ES-I3 (cell line): Measurements from ENCODE around the gene SNCA.

Source experiments
- H3K36me3 ChIP-seq: 2 replicates; pipeline ENCODE4 v1.6.1; 2013; ENCODE audit warnings: mild to moderate bottlenecking, low read length, control low read depth, moderate library complexity; ENCODE audit not compliant: insufficient read depth
- H3K4me1 ChIP-seq: 2 replicates; pipeline ENCODE4 v1.6.1; 2013; ENCODE audit warnings: mild to moderate bottlenecking, control low read depth, low read length; ENCODE audit not compliant: insufficient read depth
- H3K9ac ChIP-seq: 2 replicates; pipeline ENCODE4 v1.6.1; 2013; ENCODE audit warnings: low read depth, mild to moderate bottlenecking, low read length, moderate library complexity
- H3K9me3 ChIP-seq: 2 replicates; pipeline ENCODE4 v1.6.1; 2013; ENCODE audit warnings: mild to moderate bottlenecking, low read length, moderate library complexity; ENCODE audit not compliant: control insufficient read depth, insufficient read depth

Gene SNCA

DNA sequence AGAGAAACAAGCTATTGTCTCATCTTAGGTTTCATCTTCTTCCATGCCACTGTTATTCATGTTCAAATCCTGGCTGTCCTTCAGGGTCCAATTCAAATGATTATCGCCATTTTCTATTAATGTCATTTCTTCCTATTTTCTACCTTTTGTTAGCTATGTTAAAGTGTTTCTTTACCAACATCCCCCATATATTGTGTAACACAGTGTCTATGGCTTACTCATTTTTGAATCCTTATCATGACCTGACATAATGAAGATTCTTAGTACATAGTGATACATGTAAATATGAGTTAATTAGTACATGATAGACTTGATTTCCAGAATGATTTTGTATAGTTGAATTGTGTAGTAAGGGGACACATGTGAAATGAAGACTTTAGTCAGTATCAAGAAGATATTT, 152.4 kb downstream of the SNCA start:
- H3K36me3 ChIP-seq = peaks cover 10% of the 10 kb centered on the region; the same call in 1 of the 2 replicates
- peaks cover 6% of the 10 kb centered on the region; the same call in 1 of the 2 replicates for H3K9me3 ChIP-seq
- H3K9ac ChIP-seq = no peak overlapping the region
- no peaks in the 10 kb centered on the region for H3K4me1 ChIP-seq

DNA sequence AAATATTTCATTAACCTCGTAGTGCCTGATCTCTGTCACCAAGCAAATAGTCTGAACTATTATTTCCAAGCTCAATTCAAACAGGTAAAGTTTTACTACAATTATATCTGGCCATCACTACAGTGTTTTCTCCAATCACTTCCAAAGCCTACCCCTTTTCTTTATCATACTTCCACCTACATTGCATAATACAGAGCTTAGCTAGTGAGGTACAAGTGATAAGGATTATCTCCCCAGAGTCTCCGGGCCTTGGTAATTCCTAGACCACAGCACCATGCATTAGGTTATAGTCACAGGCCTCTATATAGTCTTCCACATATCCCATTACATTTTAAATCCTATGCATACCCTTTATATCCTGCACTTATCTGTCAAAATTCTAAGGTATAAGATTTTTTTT, 154.2 kb downstream of the SNCA start:
- Histone ChIP-seq H3K36me3 (peaks cover 10% of the 10 kb centered on the region; the same call in 1 of the 2 replicates), H3K9me3 (no peaks in the 10 kb centered on the region), H3K9ac (peak overlapping the region; percentile 73), H3K4me1 (no peaks in the 10 kb centered on the region)

- Histone ChIP-seq H3K4me1 (no peaks in the 10 kb centered on the region), H3K36me3 (peaks cover 10% of the 10 kb centered on the region; the same call in 1 of the 2 replicates), H3K9ac (peak overlapping the region; percentile 73), H3K9me3 (no peaks in the 10 kb centered on the region)
These were observed 155.3 kb downstream of the SNCA start for GRCh38 chr4:89681671-89682070.

DNA sequence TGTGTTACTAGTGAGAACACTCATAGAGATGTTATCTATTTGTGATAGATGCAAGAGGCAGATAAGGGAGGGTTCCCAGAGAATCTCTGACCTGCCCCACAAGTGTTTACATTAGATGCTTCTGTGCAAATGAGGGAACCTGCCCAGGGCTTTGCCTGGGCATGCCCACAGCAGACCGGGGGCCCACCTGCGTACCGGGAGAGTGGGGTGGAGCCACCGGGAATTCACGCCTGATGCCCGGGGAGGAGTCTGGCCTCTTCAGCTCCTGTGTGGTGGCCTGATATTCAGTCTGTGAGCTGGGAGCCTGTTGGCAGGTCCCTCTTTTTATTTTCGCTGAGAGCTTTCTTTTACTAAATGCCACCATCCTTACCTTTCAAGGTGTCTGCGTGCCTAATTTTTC, 155.7 kb downstream of the SNCA start:
- H3K4me1 ChIP-seq = no peaks in the 10 kb centered on the region
- H3K9ac ChIP-seq = peak overlapping the region; percentile 73
- H3K36me3 ChIP-seq = peaks cover 10% of the 10 kb centered on the region; the same call in 1 of the 2 replicates

DNA sequence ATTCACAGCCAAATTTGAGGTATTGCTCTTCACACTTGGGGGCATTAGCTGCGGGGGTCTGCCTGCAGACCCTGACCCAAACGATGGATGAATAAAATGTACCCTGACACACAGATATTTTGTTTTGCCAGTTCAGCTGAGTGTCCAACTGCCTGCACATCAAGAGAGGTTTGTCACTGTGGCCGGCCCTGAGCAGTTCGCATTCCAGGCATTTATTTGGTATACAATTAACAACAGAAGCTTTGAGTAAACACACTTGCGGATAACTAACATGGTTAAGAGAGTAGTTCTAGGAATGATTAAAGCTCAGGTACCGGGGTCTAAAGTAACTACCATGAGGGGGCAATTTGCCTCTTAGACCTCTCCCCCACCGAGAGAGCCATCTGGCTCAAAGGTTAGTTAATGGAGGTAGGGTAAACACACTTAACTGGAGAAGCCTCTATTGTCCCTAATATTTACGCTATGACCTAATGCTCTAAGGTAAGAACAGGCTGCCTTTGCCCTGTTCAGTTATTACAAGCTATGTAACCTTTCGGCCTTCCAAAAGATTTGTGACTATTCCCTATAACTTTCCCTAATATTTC, 162.0 kb downstream of the SNCA start:
- H3K36me3 ChIP-seq = no peaks in the 10 kb centered on the region; the same call in 1 of the 2 replicates
- no peak overlapping the region for H3K9ac ChIP-seq
- no peaks in the 10 kb centered on the region for H3K9me3 ChIP-seq
- peaks cover 4% of the 10 kb centered on the region; the same call in 1 of the 2 replicates for H3K4me1 ChIP-seq

More for the DNA sequence above, 155.7 kb downstream of the SNCA start:
- H3K9me3 ChIP-seq = no peaks in the 10 kb centered on the region
